Measurements from ENCODE around the gene NINJ1.
A peak's percentile ranks its signal among the peaks of the same experiment; 100 is the strongest.

The NINJ1 gene

DNA sequence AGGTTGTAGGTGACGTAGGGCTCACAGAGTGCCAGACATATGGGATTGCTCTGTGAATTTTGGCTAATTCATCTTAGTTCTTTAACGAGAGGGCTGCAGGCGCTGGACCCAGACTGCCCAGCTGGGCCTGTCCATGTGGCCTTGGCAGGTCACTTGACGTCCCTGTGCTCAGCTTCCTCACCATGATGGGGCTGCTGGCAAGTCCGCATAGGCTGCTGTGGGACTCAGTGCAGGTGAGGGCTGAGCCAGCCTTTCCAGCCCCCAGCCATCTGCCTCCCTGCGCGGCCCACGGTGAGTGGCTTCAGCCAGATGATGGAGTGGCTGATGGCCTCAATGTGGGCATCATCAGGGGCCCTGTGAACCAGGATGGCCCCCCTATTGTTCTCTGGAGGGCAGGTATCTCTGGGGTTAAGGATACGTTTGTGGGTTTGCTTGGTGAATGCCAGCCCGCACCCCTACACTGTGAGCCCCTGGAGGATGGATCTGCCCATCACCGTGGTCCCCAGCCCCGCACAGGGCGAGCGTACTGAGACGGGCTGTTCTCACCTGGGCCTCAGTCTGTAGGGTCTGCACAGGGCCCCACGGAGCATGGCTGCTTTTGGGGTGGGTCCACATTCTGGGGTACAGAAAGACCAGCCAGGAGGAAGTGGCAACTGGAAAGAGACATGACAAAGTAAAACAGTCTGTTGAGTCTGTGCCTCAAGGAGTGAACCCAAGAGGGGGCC, 34.3 kb downstream of the NINJ1 start:
- peak; percentile 16 for DNase-seq

DNA sequence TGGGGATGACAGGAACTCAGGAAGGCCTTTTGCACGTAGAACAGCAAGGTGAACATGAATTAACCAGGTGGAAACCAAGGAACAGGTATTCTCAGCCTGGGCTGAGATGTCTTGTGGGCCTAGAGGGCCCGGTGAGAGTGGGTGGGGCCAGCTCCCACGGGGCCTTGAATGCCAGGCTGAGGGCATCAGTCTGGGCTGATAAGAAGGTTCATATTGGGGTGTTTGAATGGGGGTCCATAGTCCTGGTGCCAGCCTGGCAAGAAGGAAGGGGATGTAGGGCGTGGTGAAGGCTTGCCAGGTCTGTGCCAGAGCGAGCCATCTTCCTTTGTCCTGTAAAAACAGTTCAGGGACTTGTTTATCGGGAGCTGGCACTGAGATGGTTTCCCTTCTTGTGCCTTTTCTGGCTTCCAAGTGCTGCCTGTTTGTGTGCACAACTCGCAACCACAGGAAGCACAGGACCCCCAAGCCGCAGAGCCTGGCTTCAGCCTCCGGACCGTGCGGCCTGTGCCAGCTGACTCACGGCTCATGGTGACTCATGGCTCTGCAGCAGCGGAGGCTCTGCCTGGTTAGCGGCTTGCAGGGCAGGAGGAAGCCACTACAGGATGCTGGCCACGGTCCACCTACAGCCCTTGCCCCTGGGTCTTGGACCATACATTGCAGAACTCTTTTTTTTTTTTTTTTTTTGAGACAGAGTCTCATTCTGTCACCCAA, 35.7 kb downstream of the NINJ1 start:
- DNase-seq: peak; percentile 68

DNA sequence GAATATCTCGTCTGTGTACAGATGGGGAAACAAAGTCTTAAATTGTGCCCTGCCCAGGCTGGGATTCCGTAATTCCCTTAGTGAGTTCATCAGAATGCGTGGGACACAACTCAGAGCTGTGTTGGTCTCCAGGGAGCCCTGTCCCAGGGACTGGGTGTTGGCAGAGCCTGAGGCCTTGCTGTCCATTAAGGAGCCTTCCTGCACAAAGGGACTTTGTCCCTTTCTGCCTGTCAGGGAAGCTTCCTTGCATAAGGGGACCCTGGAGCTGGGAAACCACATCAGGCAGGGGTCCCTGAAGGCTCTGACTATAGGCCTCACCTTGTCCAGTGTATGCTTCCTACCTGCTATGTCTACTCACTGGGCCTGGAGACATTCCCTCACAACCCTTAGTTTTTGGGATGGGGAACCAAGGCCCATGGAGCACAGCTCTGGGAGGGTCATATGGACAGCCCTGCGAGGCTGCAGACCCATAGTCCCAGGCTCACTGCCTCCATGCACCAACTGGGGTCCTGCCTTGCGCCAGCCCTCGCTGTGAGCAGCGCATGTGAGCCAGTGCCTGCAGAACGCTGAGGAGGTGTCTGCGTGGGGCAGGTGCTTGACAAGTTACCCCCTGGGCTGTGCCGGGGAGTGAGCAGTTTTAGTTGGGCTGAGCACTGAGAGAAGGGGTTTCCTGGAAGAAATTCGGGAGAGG, 36.4 kb downstream of the NINJ1 start:
- no peak for DNase-seq

DNA sequence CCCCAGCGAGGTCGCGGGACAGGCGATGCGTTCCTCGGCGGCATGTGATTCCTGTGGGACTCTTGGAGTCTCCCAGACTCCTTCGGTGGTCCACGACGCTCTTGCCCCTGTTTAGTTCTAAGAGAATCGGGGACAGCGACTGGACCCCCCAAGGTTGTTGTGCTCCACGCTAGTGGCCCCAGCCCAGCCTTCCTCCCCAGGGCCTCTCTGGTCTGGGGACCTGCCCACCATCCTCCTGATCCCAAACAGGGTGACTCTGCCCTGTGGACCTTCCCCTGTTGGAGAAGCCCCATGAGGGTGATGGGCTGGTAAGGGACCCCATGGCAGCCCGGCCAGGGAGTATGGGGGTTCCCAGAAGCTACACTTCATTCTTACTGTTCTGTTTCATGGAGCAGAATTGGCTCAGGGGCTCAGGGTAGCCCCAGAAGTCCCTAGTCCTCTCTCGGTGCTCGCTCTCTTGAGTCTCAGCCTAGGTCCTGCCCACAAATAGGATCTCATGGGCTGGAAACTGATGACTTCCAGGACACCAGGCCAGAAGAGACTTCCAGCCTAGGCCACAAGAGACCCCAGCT, 37.2 kb downstream of the NINJ1 start:
- no peak for DNase-seq

DNA sequence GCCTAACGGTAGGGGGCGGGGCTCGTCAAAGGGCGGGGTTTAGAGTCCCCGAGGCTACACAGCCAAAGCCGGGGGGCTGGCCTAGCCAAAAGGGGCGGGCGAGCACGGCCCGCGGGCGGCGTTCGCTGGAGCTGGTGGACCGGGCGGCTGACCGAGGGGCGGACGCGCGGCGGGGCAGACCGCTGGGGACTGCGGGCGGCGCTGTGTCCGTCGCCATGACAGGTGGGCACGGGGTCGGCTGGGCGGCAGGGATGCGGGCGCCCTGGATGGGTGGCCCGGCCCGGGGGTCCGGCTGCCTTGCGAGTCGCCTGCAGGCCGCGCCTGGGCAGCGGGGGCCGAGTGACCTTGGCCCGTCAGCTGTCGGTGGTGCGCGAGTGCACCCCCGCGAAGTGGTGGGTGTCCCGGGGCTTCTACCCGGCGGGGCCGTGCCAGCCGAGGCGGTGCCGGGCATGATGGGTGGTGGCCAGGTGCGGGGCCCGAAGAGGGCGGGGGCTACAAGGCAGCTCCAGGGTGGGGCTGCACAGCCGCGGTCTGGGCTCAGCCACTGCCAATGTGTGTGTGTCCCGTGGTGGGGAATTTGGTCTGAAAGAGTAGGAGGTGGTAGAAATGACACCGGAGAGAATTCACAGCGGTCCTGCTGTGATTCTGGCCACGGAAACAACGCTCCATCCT, 37.8 kb downstream of the NINJ1 start, which contains the start of gene CARD19:
Gene CARD19, plus strand, starts transcription at position 87 of the 672 bp plus-strand sequence. Its CDS starts 129 bp downstream, at position 216.
- DNase-seq: no peak

DNA sequence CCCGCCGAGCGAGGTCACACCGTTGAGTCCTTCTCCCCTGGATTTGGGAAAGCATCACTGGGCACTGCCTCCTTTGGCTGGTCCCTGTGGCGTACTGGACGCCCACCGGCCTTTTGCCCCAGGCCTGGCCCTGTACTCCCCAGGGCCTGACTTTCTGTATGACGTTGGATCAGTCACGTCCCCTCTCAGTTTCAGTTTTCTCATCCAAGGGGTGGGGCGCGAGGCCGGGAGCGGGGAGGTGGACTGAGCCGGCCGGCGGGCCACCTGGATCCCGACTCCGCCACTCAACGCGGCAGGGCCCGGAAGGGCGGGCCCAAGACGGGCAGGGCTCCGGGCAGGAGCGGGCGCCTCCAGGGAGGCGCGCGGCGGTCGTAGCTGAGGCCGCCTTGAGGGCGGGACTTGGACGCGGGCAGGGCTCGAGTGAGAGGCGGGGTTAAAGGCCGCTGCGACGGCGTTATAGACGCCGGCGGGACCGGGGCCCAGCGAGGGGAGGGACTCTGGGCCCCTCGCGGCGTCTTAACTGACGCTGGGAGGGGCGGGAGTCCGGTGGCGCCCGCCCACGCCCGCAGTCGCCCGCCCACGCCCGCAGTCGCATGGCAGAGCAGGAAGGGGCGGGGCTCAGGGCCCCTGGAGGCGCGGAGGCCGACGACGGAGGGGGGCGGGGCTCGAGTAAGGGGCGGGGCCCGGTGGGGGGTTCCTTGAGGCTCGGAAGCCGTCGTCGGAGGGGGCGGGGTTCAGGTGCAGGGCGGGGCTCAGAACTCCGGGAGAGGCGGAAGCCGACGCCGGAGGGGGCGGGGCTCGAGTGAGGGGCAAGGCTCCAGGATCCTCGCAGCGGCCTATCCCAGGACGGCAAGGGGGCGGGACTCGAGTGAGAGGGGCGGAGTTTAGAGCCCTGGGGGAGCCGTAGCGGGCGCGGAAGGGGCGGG, 38.6 kb downstream of the NINJ1 start:
- DNase-seq: peak; percentile 100

DNA sequence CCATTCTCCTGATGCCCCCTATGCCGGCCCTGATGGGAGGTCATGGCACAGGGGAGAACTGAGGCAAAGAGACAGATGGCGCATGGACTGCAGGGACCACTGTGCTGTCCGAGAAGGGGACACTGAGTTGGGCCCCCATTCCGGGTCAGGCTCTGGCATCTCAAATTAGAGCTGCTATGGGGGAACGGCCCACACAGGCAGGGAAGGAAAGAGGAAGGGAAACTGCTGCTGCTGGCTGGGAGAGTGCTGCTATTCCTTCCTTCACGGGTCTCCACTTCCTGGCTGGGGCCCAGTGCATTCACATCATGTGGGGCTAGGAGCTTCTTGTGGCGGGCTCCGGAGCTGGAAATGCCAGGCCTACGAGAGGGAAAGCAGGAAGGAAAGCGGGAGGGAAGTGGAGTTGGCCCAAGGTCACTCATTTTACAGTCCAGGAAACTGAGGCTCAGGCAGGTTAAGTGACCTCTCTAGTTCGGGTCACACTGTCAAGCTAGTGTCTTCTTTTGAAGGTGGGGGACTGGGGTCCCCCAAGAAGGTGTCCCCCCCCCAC, 39.3 kb downstream of the NINJ1 start:
- DNase-seq: no peak

DNA sequence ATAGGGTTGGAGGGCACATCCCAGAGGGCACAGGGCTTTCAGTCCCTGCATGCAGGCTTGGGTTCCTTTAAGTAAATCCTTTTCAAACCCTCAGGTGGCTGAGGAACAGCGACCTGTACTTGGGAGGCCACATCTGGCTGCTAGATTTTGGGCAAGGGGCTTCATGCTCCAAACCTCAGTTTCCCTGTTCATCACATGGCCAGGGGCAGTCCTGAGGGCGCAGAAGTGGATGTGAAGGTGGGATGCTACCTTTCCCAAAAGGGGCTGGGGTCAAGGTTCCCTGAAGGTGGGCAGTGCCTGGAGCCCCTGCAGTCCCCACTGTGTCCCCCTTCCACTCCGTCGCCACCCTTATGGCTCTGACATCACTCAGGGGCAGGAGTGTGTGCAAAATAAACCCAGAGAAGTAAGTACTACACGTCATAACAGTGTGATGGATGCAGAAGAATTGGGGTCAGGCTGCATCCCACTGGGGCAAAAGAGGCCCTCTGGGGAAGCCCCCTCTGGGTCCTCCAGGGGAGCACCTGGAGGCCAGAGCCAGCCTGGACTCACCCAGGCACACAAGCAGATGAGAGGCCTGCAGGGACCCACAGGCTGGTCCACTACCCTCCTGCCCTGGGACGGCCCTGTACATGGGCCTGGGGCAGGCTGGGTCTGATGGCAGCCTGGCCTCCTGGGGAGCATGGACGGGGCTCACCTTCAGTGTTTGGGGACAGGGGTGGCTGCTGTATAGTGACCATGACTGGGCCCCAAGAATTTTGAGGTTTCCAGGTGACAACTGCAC, 40.0 kb downstream of the NINJ1 start:
- DNase-seq: peak; percentile 20

DNA sequence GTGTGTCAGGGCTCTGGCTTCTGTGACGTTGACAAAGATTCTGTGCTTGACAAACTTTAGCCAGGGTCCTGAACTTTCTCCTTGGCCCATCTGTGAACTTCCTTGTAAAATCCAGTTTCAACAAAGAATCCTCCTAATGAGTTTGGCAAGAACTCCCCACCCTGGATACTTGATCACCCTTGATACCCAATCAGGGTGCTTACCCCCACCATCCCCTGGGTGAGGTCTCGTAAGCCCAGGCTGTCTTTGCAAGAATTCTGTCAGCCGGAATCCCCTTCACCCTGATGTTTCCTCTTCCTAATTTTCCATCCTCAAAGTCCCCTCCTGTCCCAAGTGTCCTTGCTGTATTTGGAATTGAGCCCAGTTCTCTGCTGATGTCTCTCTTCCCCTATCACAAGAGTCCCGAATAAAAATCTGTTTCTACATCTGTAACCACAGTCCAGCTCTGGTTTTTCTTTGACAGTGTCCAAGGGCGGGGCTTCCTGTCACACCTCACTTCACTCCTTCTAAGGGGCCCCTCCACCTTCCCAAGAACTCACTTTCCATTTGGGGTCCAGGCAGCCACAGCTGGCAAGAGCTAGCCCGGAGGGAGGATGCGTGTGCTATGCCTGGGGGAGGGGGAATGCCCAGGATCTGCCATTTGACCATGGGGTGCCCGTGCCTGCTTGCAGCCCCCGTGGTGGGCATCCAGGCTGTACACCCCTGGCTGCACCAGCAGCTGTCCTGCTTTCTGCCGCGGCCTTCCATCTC, 40.7 kb downstream of the NINJ1 start:
- DNase-seq: peak; percentile 22

DNA sequence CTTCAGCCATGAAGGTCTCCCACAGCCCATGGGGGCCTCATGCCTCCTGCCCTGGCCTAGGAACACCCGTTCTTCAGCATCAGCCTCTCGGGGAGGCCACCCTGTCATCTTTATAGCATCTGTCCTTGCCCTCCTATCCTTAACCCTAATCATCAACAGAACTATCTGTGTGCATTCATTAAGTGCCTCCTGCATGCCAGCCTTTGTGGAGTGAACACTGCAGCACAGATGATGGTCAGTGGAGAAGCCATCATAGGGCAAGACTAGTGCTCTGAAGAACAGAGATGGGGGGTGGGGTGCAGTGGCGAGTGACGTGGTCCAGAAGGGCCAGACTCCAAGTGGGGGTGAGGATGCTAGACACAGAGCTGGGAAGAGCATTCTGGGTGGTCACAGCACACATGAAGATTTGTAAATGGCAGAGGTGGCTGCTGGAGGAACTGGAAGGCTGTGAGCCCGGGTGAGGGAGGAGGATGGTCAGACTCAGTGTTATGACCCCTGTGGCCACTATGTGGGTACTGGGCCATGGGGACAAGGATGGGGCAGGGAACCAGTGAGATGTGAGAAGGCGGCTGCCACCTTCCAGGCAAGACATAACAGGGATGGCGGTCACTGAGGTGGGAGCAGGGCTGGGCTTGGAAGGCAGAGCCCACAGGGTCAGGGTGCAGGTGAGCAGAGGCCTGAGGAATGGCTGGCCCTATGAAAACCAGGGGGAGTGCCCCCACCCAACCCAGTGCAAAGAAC, 41.6 kb downstream of the NINJ1 start:
- peak; percentile 15 for DNase-seq

DNA sequence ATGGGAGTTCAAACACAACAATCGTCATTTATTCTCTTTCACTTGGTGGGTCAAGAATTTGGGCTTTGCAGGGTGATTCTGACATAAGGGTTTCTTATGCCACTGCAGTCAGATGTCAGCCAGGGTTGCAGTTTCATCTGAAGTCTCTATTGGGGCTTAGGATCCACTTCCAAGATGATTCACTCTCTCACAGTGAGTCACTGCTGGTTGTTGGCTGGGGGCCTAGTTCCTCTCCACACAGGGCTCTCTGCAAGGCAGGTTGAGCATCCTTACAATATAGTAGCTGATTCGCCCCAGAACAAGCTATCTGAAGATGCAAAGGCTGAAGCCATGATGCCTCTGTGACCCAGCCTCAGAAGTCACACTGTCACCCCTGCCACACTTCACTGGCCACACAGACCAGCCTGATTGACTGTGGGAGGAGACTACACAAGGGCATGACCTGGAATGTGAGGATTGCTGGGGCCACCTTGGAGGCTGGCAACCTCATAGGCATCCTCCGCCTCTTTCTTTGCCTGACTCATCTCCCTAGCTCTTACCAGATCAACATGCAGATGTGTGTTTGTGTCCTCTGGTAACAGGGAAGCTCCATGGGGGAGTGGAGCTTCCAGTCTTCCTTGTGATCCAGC, 42.5 kb downstream of the NINJ1 start:
- DNase-seq: peak; percentile 26

DNA sequence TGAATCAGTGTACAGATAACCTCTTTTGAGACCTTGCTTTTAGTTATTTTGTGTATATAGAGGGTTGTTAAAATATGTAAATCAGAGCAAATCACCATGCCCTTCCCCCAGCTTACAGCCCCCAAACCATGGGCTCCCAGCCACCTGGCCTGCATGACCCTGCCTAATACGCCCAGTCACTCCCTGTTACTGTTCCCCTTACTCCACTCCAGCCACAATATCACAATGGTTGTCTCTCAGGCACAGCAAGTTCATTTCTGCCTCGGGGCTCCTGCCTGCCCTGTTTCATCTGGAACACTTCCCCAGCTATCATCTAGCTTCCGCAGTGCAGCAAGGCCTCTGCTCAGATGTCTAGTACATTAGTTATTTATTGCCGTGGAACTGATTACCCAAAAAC, 43.0 kb downstream of the NINJ1 start:
- DNase-seq: peak; percentile 14

DNA sequence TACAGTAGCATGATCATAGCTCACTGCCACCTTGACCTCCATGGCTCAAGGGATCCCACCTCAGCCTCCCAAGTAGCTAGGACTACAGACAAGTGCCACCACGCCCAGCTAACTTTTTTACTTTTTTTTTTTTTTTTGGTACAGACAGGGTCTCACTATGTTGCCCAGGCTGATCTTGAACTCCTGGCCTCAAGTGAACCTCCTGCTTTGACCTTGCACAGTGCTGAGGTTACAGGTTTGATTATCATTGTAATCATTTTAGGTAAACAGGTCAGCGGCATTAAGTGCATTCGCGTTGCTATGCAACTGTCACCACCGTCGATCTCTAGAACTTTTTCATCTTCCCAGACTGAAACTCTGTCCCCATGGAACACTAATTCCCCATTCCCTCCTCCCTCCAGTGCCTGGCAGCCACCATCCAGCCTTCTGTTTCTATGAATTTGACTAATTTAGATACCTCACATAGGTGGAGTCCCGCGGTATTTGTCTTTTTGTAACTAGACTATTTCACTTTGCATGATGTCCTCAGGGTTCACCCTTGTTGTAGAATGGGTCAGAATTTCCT, 43.9 kb downstream of the NINJ1 start:
- DNase-seq: peak; percentile 7

DNA sequence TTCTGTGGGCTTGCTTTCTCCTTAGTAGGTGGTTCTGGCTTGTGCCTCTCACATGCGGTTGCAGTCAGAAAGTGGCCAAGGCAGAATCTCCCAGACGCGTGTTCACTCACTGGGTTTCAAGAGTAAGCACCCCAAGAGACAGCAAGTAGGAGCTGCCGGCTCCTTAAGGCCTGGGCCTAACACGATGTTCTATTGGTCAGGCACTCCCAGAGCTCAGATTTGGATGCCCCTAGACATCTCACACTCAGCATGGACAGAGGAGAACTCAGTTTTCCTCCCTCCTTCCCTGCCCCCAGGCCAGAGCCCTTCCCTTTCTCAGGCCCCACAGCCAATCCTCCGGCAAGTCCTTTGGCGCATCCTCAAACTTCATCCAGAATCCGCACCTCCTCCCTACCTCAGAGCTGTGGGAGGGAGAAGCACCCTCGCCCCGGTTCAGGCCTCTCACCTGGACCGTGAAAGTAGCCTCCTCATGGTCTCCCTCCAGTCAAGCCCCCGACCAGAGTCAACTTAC, 44.5 kb downstream of the NINJ1 start:
- peak; percentile 10 for DNase-seq

DNA sequence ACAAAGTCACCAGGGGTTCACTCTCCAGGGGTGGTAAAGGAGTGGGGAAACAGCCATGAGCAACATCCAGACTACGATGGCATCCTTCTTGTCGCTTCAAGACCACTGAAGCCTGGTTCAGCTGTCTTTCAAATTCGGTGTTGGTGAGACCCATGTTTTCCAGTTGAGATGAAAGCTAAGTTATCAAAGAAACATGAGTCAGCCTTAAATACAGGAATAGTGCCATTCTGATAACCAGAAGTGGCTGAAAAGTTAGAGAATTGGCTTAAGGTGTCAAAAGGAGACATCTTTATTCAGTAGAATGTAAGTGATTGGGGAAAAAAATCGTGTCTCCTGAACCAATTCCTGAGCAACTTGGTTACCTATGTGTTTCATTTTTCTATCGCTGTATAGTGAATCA, 45.0 kb downstream of the NINJ1 start:
- peak; percentile 13 for DNase-seq

DNA sequence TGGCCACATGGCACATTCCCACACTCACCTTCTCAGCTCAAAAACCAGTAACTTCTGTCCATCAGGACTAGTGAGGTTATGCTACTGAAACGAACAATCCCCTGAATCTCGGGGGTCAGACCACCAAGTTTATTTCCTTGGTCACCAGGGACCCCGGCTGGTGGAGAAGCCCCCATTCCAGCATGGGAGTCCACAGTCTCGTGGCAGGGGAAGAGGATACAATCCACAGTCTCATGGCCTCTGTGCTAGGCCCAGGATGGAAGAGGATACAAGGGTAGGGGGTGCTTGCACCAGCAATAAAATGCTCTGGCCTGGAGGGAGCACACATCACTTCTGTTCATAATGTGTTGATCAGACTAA, 45.4 kb downstream of the NINJ1 start:
- DNase-seq: peak; percentile 0

DNA sequence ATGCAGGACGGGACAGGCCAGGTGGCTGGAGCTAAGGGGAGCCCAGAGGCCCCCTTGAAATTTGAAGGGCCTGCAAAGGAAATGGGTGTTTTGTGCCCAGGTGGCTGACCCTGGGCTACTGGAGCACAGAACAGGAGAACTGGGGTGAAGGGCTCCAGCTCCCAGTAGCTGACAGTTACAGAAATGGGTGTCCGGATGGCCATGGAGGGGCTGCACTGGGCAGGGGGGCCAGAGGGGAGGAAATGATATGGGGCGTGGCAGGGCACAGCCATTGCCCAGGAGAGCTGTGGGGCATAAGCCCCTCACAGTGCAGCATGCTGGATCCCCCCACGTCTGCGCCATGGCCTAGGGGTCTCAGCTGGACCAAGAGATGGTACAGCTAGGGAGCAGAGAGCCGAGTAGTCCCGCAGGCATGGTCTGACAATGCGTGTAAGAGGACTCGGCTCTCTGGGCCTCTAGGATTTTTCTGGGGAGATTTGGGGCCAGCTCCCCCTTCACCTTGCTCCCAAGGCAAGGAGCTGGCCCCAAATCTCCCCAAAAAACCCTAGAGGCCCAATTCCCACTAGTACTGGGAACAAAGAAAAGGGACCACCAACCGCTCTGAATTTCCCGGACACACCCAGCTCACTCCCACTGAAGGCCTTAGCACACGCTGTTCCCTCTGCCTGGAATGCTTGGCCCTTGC, 45.9 kb downstream of the NINJ1 start:
- DNase-seq: peak; percentile 1

Data from activated T-cell treated with anti-CD3 and anti-CD28 coated beads, Interleukin-2, amount 50 U/mL, for 1 hour (primary cell).